ENCODE data around the gene KRTAP10-3. TPM values are rescaled to one million over a fixed set of nuclear protein-coding genes. Genes with fewer than 3 reads are reported as not detected.

KRTAP10-3 gene
- total RNA-seq, 1 donor from 2014 or later = not detected

DNA sequence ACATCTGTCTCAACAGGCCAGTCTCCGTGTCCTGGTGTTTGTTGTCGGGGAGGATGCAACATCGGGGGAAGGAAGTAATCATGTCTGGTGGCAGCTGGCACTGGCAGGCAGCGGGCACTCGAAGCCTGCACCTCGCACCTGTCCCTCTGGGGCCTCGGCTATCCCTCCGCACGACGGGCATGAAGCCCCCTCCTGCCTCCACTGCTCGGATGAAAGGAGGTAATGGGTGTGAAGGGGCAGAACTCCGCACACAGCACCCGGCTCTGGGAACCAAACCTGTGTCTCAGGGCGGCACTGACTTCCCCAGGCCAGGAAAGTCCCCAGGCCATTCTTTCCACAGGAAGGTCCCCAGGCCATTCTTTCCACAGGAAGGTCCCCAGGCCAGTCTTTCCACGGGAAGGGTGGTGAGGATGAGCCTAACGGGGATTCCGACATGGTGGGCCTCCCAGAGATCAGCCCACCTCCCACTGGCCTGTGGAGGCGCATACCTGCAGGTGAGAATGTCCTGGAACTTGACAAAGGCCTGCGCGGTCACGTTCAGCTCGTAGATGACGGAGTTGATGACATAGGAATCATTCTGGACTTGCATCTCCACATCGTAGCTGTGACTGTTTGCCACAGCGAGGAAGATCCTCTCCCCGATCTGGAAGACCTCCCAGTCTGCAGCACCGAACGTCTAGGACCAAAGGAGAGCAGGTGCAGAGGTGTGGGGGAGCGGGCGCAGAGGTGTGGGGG lies 49.7 kb downstream of the KRTAP10-3 start:
- DNase-seq = no peak
- intact Hi-C loops (cut with DNase I) = no loop called here
- H3K27ac ChIP-seq = no peak overlapping the region
- H3K4me3 ChIP-seq = no peak overlapping the region
- TF ChIP-seq, protein P1, sequence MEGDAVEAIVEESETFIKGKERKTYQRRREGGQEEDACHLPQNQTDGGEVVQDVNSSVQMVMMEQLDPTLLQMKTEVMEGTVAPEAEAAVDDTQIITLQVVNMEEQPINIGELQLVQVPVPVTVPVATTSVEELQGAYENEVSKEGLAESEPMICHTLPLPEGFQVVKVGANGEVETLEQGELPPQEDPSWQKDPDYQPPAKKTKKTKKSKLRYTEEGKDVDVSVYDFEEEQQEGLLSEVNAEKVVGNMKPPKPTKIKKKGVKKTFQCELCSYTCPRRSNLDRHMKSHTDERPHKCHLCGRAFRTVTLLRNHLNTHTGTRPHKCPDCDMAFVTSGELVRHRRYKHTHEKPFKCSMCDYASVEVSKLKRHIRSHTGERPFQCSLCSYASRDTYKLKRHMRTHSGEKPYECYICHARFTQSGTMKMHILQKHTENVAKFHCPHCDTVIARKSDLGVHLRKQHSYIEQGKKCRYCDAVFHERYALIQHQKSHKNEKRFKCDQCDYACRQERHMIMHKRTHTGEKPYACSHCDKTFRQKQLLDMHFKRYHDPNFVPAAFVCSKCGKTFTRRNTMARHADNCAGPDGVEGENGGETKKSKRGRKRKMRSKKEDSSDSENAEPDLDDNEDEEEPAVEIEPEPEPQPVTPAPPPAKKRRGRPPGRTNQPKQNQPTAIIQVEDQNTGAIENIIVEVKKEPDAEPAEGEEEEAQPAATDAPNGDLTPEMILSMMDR (IDR thresholded peaks at IDR 0.05) = no peak
- no peaks in the 10 kb centered on the region for H3K9me3 ChIP-seq
- H3K27me3 ChIP-seq = peaks cover 18% of the 10 kb centered on the region
- ATAC-seq = no peak
- H3K36me3 ChIP-seq = no peaks in the 10 kb centered on the region
- no peaks in the 10 kb centered on the region for H3K4me1 ChIP-seq

DNA sequence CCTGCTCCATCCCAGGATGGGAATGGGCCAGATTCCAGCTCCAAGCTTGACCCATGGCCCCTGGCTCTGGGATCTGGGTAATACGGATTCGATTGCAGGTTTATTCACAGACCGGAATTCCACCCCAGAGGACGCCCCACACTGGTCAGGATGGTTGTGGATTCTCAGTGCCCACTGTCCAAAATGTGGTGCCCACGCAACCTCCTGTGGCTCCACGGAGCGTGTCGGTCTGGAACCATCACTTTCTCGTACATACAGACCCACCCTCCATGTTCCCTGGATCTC lies 50.2 kb downstream of the KRTAP10-3 start:
- Histone ChIP-seq H3K27ac (no peak overlapping the region), H3K4me1 (no peaks in the 10 kb centered on the region), H3K27me3 (peaks cover 18% of the 10 kb centered on the region), H3K9me3 (no peaks in the 10 kb centered on the region), H3K36me3 (no peaks in the 10 kb centered on the region), H3K4me3 (no peak overlapping the region)
- DNase-seq (no peak), ATAC-seq (no peak)
- intact Hi-C loops (cut with DNase I) = no loop called here
- TF ChIP-seq, protein P1 (IDR thresholded peaks at IDR 0.05) = no peak

Other genes with a start within 250 kb of the KRTAP10-3 start
- gene CFAP410, start 219.4 kb downstream of the KRTAP10-3 start, total RNA-seq = 25.4 TPM
- gene TRPM2, start 205.2 kb downstream of the KRTAP10-3 start, total RNA-seq = 10.0 TPM
- 3.6 TPM for gene LRRC3, start 103.3 kb downstream of the KRTAP10-3 start, total RNA-seq
- not detected for gene KRTAP10-1, start 18.6 kb downstream of the KRTAP10-3 start, total RNA-seq
- gene KRTAP10-2, start 7.3 kb downstream of the KRTAP10-3 start, total RNA-seq = not detected
- not detected for gene KRTAP10-4, start 14.9 kb upstream of the KRTAP10-3 start, total RNA-seq
- not detected for gene KRTAP10-5, start 21.8 kb upstream of the KRTAP10-3 start, total RNA-seq
- gene KRTAP10-6, start 33.7 kb upstream of the KRTAP10-3 start, total RNA-seq = not detected
- gene KRTAP10-7, start 41.8 kb upstream of the KRTAP10-3 start, total RNA-seq = not detected
- not detected for gene KRTAP10-8, start 53.3 kb upstream of the KRTAP10-3 start, total RNA-seq
- gene KRTAP10-9, start 68.3 kb upstream of the KRTAP10-3 start, total RNA-seq = not detected
- not detected for gene KRTAP10-10, start 78.6 kb upstream of the KRTAP10-3 start, total RNA-seq
- gene KRTAP10-11, start 87.6 kb upstream of the KRTAP10-3 start, total RNA-seq = not detected
- not detected for gene KRTAP12-4, start 95.9 kb upstream of the KRTAP10-3 start, total RNA-seq
- gene KRTAP12-3, start 99.1 kb upstream of the KRTAP10-3 start, total RNA-seq = not detected
- gene KRTAP12-2, start 108.1 kb upstream of the KRTAP10-3 start, total RNA-seq = not detected
- gene KRTAP12-1, start 123.4 kb upstream of the KRTAP10-3 start, total RNA-seq = not detected
- gene KRTAP10-12, start 138.4 kb upstream of the KRTAP10-3 start, total RNA-seq = not detected
- 0.23 TPM for gene TSPEAR, start 152.8 kb upstream of the KRTAP10-3 start, total RNA-seq
- 78.8 TPM for gene UBE2G2, start 243.0 kb upstream of the KRTAP10-3 start, total RNA-seq

Measured in upper lobe of right lung (tissue), 1 donor.